ENCODE measurements around the gene NCOA5.

NCOA5 gene

DNA sequence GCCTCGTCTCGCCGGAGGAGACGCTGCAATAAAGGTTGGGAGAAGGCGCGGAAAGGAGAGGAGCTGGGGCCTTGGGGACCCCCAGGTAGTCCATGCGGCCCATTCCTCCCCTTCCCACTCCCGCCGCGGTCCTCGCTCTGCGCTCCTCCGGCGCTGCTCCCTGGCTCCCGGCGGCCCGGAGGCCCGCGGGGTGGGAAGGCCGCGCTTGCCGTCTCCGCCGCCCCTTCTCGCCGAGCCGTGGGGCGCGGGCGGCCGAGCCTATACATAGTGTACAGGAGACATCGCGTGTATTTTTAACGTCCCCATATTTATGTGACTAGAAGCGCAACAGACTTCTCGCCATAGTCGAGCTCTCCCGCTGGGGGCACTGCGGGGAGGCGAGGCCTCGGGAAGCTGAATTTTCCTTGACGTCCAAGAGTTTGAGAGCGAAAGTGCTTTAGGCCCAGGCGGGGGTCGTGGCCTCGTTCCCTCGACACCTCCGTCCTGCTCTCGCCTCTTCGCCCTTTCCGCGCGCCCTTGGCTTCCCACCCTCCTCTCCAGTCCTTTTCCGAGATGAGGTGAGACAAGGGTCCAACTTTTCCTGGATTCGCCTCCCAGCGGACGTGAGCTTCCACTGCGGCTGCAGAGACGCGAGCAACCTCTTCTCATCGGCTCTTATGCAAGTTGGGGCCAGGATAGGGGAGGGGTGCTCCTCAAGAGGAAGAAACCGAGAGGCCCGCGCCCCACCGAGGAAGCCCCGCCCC lies 31.7 kb downstream of the NCOA5 start:
- H3K9ac ChIP-seq = no peak overlapping the region
- H3K4me2 ChIP-seq = peak overlapping the region in 6 of 11 experiments; percentile 27 to 95 (median 88); a peak in 11 of 22 replicates
- H3K4me1 ChIP-seq = peaks cover 31 to 57% (median 49%) of the 10 kb centered on the region in 10 experiments
- H3K9me3 ChIP-seq (replicated peaks in 1 of 11) = no peaks in the 10 kb centered on the region
- no peaks in the 10 kb centered on the region for H3K27me3 ChIP-seq
- H4K20me1 ChIP-seq = peaks cover 39 to 98% (median 76%) of the 10 kb centered on the region in 11 experiments
- no peak for TF ChIP-seq Cebpa-rat (IDR thresholded peaks at IDR 0.05)
- H3K36me3 ChIP-seq = peaks cover 31 to 69% (median 43%) of the 10 kb centered on the region in 11 experiments
- H3K4me3 ChIP-seq = no peak overlapping the region
- H3K27ac ChIP-seq = no peak overlapping the region

DNA sequence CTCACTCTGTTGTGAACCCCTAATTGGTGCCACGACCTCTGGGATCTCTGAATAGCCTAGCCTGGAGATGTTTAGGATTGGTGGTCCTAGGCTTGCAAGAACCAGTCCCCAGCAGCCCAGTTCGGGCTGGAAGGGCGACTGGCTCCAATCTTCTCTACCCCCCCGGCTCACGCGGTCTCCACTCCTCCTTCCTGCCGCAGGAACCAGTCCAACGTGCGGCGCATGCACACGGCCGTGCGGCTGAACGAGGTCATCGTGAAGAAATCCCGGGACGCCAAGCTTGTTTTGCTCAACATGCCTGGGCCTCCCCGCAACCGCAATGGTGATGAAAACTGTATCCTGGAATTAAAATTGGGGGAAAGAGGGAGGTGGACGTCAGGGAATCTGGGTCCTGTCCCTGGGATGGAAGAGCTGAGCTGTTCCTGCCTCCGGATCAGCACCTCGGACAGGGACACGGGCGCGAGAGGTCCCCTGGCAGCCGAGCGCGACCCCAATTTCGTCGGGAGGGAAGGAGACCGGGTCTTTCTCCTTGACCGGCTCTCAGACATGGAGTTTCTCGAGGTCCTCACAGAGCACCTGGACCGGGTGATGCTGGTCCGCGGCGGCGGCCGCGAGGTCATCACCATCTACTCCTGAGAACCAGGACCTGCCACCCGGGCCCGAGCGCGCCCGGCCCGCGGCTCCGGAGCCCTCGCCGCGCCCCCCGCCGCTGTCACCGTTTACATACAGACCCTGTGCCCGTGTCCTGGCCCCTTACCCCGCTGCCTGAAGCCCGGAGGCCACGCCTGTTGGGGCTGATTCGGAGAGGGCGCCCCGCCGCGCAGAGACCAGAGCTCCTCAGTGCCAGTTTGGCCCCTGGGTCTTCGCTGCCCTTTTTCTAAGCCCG lies 32.5 kb downstream of the NCOA5 start:
- Histone ChIP-seq H4K20me1 (peaks cover 31 to 96% (median 68%) of the 10 kb centered on the region in 11 experiments), H3K4me2 (0 out of 22 replicates have a peak overlapping the region, but pooled peaks of 1 of the 11 experiments have one; percentile 86), H3K9me3 (replicated peaks in 1 of 11) (no peaks in the 10 kb centered on the region), H3K36me3 (peaks cover 23 to 61% (median 34%) of the 10 kb centered on the region in 11 experiments), H3K27ac (no peak overlapping the region), H3K4me3 (no peak overlapping the region), H3K4me1 (peaks cover 23 to 49% (median 41%) of the 10 kb centered on the region in 10 experiments), H3K9ac (no peak overlapping the region), H3K27me3 (no peaks in the 10 kb centered on the region)
- no peak for TF ChIP-seq Cebpa-rat (IDR thresholded peaks at IDR 0.05)

- Histone ChIP-seq H3K36me3 (peaks cover 13 to 51% (median 25%) of the 10 kb centered on the region in 11 experiments; a peak in 20 of 22 replicates), H3K4me2 (no peak overlapping the region), H3K9me3 (replicated peaks in 1 of 11) (no peaks in the 10 kb centered on the region), H3K4me3 (no peak overlapping the region), H3K27me3 (no peaks in the 10 kb centered on the region), H3K4me1 (peaks cover 13 to 39% (median 31%) of the 10 kb centered on the region in 10 experiments), H4K20me1 (peaks cover 26 to 88% (median 58%) of the 10 kb centered on the region in 11 experiments), H3K9ac (no peak overlapping the region), H3K27ac (no peak overlapping the region)
- TF ChIP-seq Cebpa-rat (IDR thresholded peaks at IDR 0.05) = no peak
These were observed 33.5 kb downstream of the NCOA5 start for GRCh38 chr20:46056027-46056833.

GRCh38 chr20:46055269-46055668 lies 34.5 kb downstream of the NCOA5 start:
- TF ChIP-seq Cebpa-rat (IDR thresholded peaks at IDR 0.05) = no peak

DNA sequence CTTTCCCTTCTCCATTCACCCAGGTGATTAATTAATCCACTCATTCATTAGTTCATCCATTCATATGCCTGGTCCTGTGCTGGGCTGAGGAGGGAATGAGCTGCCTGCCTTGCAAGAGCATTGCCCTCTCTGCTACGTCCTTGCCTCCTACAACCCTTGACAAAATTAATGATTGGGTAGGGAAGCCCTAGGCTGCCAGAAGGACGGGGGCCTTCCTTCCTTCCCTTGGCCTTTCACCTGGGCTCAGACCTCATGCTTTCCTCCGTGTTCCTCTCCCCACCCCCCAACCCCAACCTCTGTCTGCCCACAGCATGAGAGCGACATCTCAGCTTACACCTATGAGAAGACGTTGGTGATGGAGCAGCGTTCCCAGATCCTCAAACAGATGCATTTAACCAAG lies 35.2 kb downstream of the NCOA5 start:
- Histone ChIP-seq H3K4me2 (no peak overlapping the region), H3K9me3 (replicated peaks in 1 of 11) (no peaks in the 10 kb centered on the region), H3K4me1 (peaks cover 0 to 23% (median 15%) of the 10 kb centered on the region in 10 experiments; a peak in 13 of 20 replicates), H3K27ac (no peak overlapping the region), H3K27me3 (no peaks in the 10 kb centered on the region), H3K9ac (no peak overlapping the region), H3K36me3 (peaks cover 6 to 37% (median 13%) of the 10 kb centered on the region in 11 experiments; a peak in 12 of 22 replicates), H3K4me3 (no peak overlapping the region), H4K20me1 (peaks cover 20 to 72% (median 44%) of the 10 kb centered on the region in 11 experiments)
- TF ChIP-seq Cebpa-rat (IDR thresholded peaks at IDR 0.05) = no peak

More at GRCh38 chr20:46055269-46055668, 34.5 kb downstream of the NCOA5 start:
- Histone ChIP-seq H4K20me1 (peaks cover 26 to 79% (median 50%) of the 10 kb centered on the region in 11 experiments), H3K4me2 (no peak overlapping the region), H3K9ac (no peak overlapping the region), H3K9me3 (replicated peaks in 1 of 11) (no peaks in the 10 kb centered on the region), H3K36me3 (peaks cover 11 to 43% (median 20%) of the 10 kb centered on the region in 11 experiments; a peak in 16 of 22 replicates), H3K4me3 (no peak overlapping the region), H3K4me1 (peaks cover 3 to 29% (median 22%) of the 10 kb centered on the region in 10 experiments), H3K27me3 (no peaks in the 10 kb centered on the region), H3K27ac (no peak overlapping the region)

DNA sequence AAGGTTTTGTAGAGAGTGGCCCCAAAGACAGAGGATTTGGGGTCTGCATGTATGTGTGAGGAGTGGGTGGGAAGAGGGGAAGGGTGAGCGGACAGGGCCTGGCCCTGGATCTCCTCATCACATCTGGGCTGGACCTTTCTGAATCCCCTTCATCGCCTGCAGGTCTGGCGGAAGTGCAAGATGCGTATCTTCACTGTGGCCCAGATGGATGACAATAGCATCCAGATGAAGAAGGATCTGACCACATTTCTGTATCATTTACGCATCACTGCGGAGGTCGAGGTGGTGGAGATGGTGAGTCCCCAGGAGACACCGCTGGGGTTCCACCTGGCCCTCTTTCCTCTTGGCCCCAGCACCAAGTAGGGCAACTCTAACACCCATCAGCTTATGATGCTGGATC lies 36.3 kb downstream of the NCOA5 start:
- no peak for TF ChIP-seq Cebpa-rat (IDR thresholded peaks at IDR 0.05)
- Histone ChIP-seq H3K4me3 (no peak overlapping the region), H3K36me3 (peaks cover 0 to 26% (median 10%) of the 10 kb centered on the region in 11 experiments; a peak in 8 of 22 replicates), H3K27me3 (no peaks in the 10 kb centered on the region), H3K9me3 (replicated peaks in 1 of 11) (no peaks in the 10 kb centered on the region), H3K27ac (no peak overlapping the region), H3K4me2 (no peak overlapping the region), H3K4me1 (peaks cover 0 to 11% (median 3%) of the 10 kb centered on the region in 10 experiments; a peak in 13 of 20 replicates), H3K9ac (no peak overlapping the region), H4K20me1 (peaks cover 11 to 62% (median 32%) of the 10 kb centered on the region in 11 experiments; a peak in 21 of 22 replicates)

DNA sequence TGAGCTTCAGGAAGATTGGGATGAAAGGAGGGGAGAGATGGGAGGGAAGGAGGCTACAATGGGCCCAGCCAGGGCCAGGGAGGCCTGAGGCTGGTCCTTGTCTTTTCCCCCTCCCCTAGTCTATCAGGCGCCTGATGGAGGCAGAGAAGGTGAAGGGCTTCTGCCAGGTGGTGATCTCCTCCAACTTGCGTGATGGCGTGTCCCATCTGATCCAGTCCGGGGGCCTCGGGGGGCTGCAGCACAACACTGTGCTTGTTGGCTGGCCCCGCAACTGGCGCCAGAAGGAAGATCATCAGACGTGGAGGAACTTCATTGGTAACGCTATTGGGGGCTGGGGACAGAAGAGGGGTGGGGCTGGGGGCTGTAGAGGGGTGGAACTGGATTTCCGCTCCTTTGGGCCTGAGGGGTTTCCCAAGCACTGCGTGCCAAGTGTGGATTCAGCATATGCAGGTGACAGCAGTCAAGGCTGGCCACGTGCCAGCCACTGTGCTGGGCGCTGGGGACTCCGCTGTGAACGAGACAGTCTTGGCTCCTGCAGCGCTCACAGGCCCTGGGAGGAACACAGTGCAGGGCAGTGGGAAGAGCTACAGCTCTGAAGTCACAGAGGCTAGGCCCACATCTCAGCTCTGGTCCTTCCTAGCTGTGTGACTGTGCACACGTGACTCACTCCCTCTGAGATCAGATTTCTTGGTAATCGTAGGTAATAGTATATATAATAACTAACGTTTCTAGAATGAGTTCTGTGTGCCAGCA lies 38.0 kb downstream of the NCOA5 start:
- H4K20me1 ChIP-seq = peaks cover 0 to 57% (median 15%) of the 10 kb centered on the region in 11 experiments; a peak in 15 of 22 replicates
- H3K4me1 ChIP-seq = no peaks in the 10 kb centered on the region
- H3K4me2 ChIP-seq = no peak overlapping the region
- H3K27me3 ChIP-seq = no peaks in the 10 kb centered on the region
- no peaks in the 10 kb centered on the region for H3K9me3 ChIP-seq (replicated peaks in 1 of 11)
- no peak overlapping the region for H3K4me3 ChIP-seq
- peaks cover 0 to 11% (median 0%) of the 10 kb centered on the region in 11 experiments; a peak in 3 of 22 replicates for H3K36me3 ChIP-seq
- no peak overlapping the region for H3K9ac ChIP-seq
- no peak overlapping the region for H3K27ac ChIP-seq
- TF ChIP-seq Cebpa-rat (IDR thresholded peaks at IDR 0.05) = no peak

DNA sequence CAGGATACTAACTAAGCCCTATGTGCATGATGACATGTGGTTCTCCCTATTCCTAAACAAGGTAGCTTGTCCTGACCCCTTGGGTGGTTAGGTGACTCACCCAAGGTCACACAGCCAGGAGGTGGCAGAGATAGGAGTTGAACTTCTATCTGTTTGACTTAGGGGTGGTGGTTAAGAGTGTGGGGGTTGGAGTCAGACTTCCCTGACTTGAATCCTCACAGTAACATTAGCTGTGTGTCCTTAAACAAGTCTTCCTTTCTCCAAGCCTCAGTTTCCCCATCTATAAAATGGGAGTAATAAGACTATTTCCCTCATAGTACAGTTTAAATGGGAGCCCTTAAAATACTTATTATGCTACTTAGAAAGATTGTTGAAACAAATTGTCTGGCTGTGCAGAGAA lies 38.9 kb downstream of the NCOA5 start:
- Histone ChIP-seq H3K4me2 (no peak overlapping the region), H3K36me3 (peaks cover 0 to 18% (median 0%) of the 10 kb centered on the region in 11 experiments; a peak in 3 of 22 replicates), H3K9me3 (replicated peaks in 1 of 11) (no peaks in the 10 kb centered on the region), H3K9ac (no peak overlapping the region), H3K4me1 (no peaks in the 10 kb centered on the region), H3K4me3 (no peak overlapping the region), H3K27me3 (no peaks in the 10 kb centered on the region), H3K27ac (no peak overlapping the region), H4K20me1 (peaks cover 0 to 49% (median 13%) of the 10 kb centered on the region in 11 experiments; a peak in 12 of 22 replicates)
- TF ChIP-seq Cebpa-rat (IDR thresholded peaks at IDR 0.05) = no peak
